Measurements from ENCODE around the gene RIMS4. TPM values are rescaled to one million over a fixed set of nuclear protein-coding genes. Genes with fewer than 3 reads are reported as not detected.

Gene RIMS4
- total RNA-seq, 2 donors from 2014 or later: 0.64 to 0.74 TPM

- H3K27ac ChIP-seq: no peak overlapping the region
Observed at GRCh38 chr20:44787299-44787698, 23.0 kb downstream of the RIMS4 start.

GRCh38 chr20:44785768-44786167, 24.6 kb downstream of the RIMS4 start:
- DNase-seq: no peak
- no peak for TF ChIP-seq CTCF (IDR thresholded peaks at IDR 0.05)

More at GRCh38 chr20:44787299-44787698, 23.0 kb downstream of the RIMS4 start:
- Histone ChIP-seq H3K4me3 (no peak overlapping the region), H3K36me3 (no peaks in the 10 kb centered on the region), H3K27me3 (no peaks in the 10 kb centered on the region), H3K9me3 (no peaks in the 10 kb centered on the region), H3K4me1 (no peaks in the 10 kb centered on the region), H3K9ac (ENCODE audit: low read depth in 2 of 2, low read length in 2 of 2) (no peak overlapping the region)
- DNase-seq: no peak
- intact Hi-C loops (cut with DNase I): no loop called here
- TF ChIP-seq CTCF (IDR thresholded peaks at IDR 0.05): no peak

GRCh38 chr20:44784688-44785087, 25.7 kb downstream of the RIMS4 start:
- intact Hi-C loops (cut with DNase I): no loop called here
- Histone ChIP-seq H3K27me3 (no peaks in the 10 kb centered on the region), H3K9ac (ENCODE audit: low read depth in 2 of 2, low read length in 2 of 2) (no peak overlapping the region), H3K4me1 (no peaks in the 10 kb centered on the region), H3K9me3 (no peaks in the 10 kb centered on the region), H3K36me3 (no peaks in the 10 kb centered on the region), H3K27ac (no peak overlapping the region), H3K4me3 (no peak overlapping the region)
- DNase-seq: no peak
- TF ChIP-seq CTCF (IDR thresholded peaks at IDR 0.05): no peak

More at GRCh38 chr20:44785768-44786167, 24.6 kb downstream of the RIMS4 start:
- intact Hi-C loops (cut with DNase I): no loop called here
- H3K36me3 ChIP-seq: no peaks in the 10 kb centered on the region
- no peaks in the 10 kb centered on the region for H3K9me3 ChIP-seq
- H3K27ac ChIP-seq: no peak overlapping the region
- no peak overlapping the region for H3K9ac ChIP-seq (ENCODE audit: low read depth in 2 of 2, low read length in 2 of 2)
- no peaks in the 10 kb centered on the region for H3K27me3 ChIP-seq
- H3K4me1 ChIP-seq: no peaks in the 10 kb centered on the region
- no peak overlapping the region for H3K4me3 ChIP-seq

- no peaks in the 10 kb centered on the region for H3K27me3 ChIP-seq
- no peaks in the 10 kb centered on the region for H3K4me1 ChIP-seq
- H3K4me3 ChIP-seq: no peak overlapping the region
- H3K9ac ChIP-seq (ENCODE audit: low read depth in 2 of 2, low read length in 2 of 2): no peak overlapping the region
- DNase-seq: no peak
- no peak overlapping the region for H3K27ac ChIP-seq
- intact Hi-C loops (cut with DNase I): no loop called here
- no peaks in the 10 kb centered on the region for H3K36me3 ChIP-seq
- TF ChIP-seq CTCF (IDR thresholded peaks at IDR 0.05): no peak
- H3K9me3 ChIP-seq: no peaks in the 10 kb centered on the region
Observed at GRCh38 chr20:44781791-44782190, 28.6 kb downstream of the RIMS4 start.

- intact Hi-C loops (cut with DNase I): no loop called here
- no peaks in the 10 kb centered on the region for H3K36me3 ChIP-seq
- no peak for DNase-seq
- H3K9ac ChIP-seq (ENCODE audit: low read depth in 2 of 2, low read length in 2 of 2): no peak overlapping the region
- no peaks in the 10 kb centered on the region for H3K9me3 ChIP-seq
- no peak overlapping the region for H3K27ac ChIP-seq
- no peak overlapping the region for H3K4me3 ChIP-seq
- no peak for TF ChIP-seq CTCF (IDR thresholded peaks at IDR 0.05)
- H3K27me3 ChIP-seq: no peaks in the 10 kb centered on the region
- no peaks in the 10 kb centered on the region for H3K4me1 ChIP-seq
Observed at GRCh38 chr20:44781118-44781517, 29.2 kb downstream of the RIMS4 start.

GRCh38 chr20:44780226-44780625, 30.1 kb downstream of the RIMS4 start:
- H3K27ac ChIP-seq: no peak overlapping the region
- no peak for DNase-seq
- no peak for TF ChIP-seq CTCF (IDR thresholded peaks at IDR 0.05)
- no peaks in the 10 kb centered on the region for H3K27me3 ChIP-seq
- intact Hi-C loops (cut with DNase I): no loop called here
- no peaks in the 10 kb centered on the region for H3K9me3 ChIP-seq
- no peak overlapping the region for H3K4me3 ChIP-seq
- H3K36me3 ChIP-seq: no peaks in the 10 kb centered on the region
- no peaks in the 10 kb centered on the region for H3K4me1 ChIP-seq
- no peak overlapping the region for H3K9ac ChIP-seq (ENCODE audit: low read depth in 2 of 2, low read length in 2 of 2)

All from colonic mucosa (tissue), 4 donors.